MM.1S (cell line): Measurements from ENCODE around the gene PDLIM4.

Source experiments
- DNase-seq: peaks from one replicate; pipeline ENCODE4 v3.0.0-alpha.2; 2015
- H2AFZ ChIP-seq: fragments of 300-600 bp; sonication (generic); 2 replicates; pipeline ENCODE4 v1.6.0; 2016; ENCODE audit warnings: antibody characterized with exemption, low read length
- H3F3A ChIP-seq: fragments of 300-600 bp; sonication (generic); 2 replicates; pipeline ENCODE4 v1.6.1; 2016; ENCODE audit warnings: mild to moderate bottlenecking, antibody characterized with exemption, low read length, moderate library complexity, mixed read lengths; ENCODE audit not compliant: insufficient read depth
- H3K27ac ChIP-seq: fragments of 300-600 bp; sonication (generic); 2 replicates; pipeline ENCODE4 v1.5.1; 2016; ENCODE audit warnings: mild to moderate bottlenecking, low read length
- H3K27me3 ChIP-seq: fragments of 300-600 bp; sonication (generic); replicated peaks from 2 replicates; pipeline ENCODE4 v1.6.0; 2016; ENCODE audit warnings: low read length; ENCODE audit not compliant: insufficient read depth
- H3K36me3 ChIP-seq: fragments of 300-600 bp; sonication (generic); replicated peaks from 2 replicates; pipeline ENCODE4 v1.6.1; 2016; ENCODE audit warnings: mild to moderate bottlenecking, low read length, mixed read lengths; ENCODE audit not compliant: insufficient read depth
- H3K4me1 ChIP-seq: fragments of 300-600 bp; sonication (generic); 2 replicates; pipeline ENCODE4 v1.6.1; 2016; ENCODE audit warnings: low read length, mixed read lengths
- H3K4me2 ChIP-seq: fragments of 300-600 bp; sonication (generic); 2 replicates; pipeline ENCODE4 v1.6.0; 2016; ENCODE audit warnings: low read depth, low read length
- H3K4me3 ChIP-seq: fragments of 300-600 bp; sonication (generic); 2 replicates; pipeline ENCODE4 v1.5.1; 2016; ENCODE audit warnings: low read length, mixed read lengths
- H3K79me2 ChIP-seq: fragments of 300-600 bp; sonication (generic); 2 replicates; pipeline ENCODE4 v1.6.1; 2016; ENCODE audit warnings: mixed run types, low read length, mixed read lengths
- H3K9ac ChIP-seq: fragments of 300-600 bp; sonication (generic); 2 replicates; pipeline ENCODE4 v1.6.1; 2016; ENCODE audit warnings: low read length, mixed read lengths
- H3K9me2 ChIP-seq: fragments of 300-600 bp; sonication (generic); replicated peaks from 2 replicates; pipeline ENCODE4 v1.6.1; 2016; ENCODE audit warnings: mild to moderate bottlenecking, low read length, mixed read lengths; ENCODE audit not compliant: insufficient read depth
- H3K9me3 ChIP-seq: fragments of 300-600 bp; sonication (generic); replicated peaks from 2 replicates; pipeline ENCODE4 v1.6.1; 2016; ENCODE audit warnings: mild to moderate bottlenecking, low read length, mixed read lengths; ENCODE audit not compliant: insufficient read depth
- H4K20me1 ChIP-seq: fragments of 300-600 bp; sonication (generic); 2 replicates; pipeline ENCODE4 v1.6.1; 2016; ENCODE audit warnings: mild to moderate bottlenecking, low read length, moderate library complexity, mixed read lengths; ENCODE audit not compliant: insufficient read depth
- CTCF ChIP-seq: fragments of 300-600 bp; sonication (generic); IDR thresholded peaks from 2 replicates; pipeline ENCODE4 v1.5.1; 2016; ENCODE audit warnings: antibody characterized with exemption, low read length, mixed read lengths
- EZH2 ChIP-seq: fragments of 300-600 bp; sonication (generic); optimal IDR thresholded peaks from 2 replicates; pipeline ENCODE3; 2017; ENCODE audit warnings: low read depth, mild to moderate bottlenecking, antibody characterized with exemption, low read length, mixed read lengths
- EZH2phosphoT487 ChIP-seq: fragments of 300-600 bp; sonication (generic); IDR thresholded peaks from 2 replicates; pipeline ENCODE4 v1.6.1; 2018; ENCODE audit warnings: antibody characterized with exemption, low read length

PDLIM4 gene

GRCh38 chr5:132238901-132239500 is 18.5 kb upstream of the PDLIM4 start:
- Histone ChIP-seq H3K4me2 (no peak overlapping the region), H3K4me1 (no peaks in the 10 kb centered on the region), H3K9ac (no peak overlapping the region), H3K4me3 (no peak overlapping the region), H2AFZ (no peak overlapping the region), H3K36me3 (no peaks in the 10 kb centered on the region), H3F3A (no peaks in the 10 kb centered on the region), H3K9me2 (no peaks in the 10 kb centered on the region), H3K27ac (no peak overlapping the region), H3K9me3 (no peaks in the 10 kb centered on the region), H3K27me3 (no peaks in the 10 kb centered on the region), H4K20me1 (no peaks in the 10 kb centered on the region), H3K79me2 (no peaks in the 10 kb centered on the region)
- no peak for DNase-seq
- TF ChIP-seq EZH2phosphoT487 = no peak
- no peak for TF ChIP-seq CTCF
- no peak for TF ChIP-seq EZH2

- Histone ChIP-seq H2AFZ (no peak overlapping the region), H3K9me3 (no peaks in the 10 kb centered on the region), H3F3A (no peaks in the 10 kb centered on the region), H3K27ac (no peak overlapping the region), H3K9ac (no peak overlapping the region), H4K20me1 (no peaks in the 10 kb centered on the region), H3K4me2 (no peak overlapping the region), H3K79me2 (no peaks in the 10 kb centered on the region), H3K36me3 (no peaks in the 10 kb centered on the region), H3K4me1 (no peaks in the 10 kb centered on the region), H3K4me3 (no peak overlapping the region), H3K27me3 (no peaks in the 10 kb centered on the region), H3K9me2 (no peaks in the 10 kb centered on the region)
- DNase-seq = no peak
- TF ChIP-seq EZH2phosphoT487 (no peak), CTCF (no peak), EZH2 (no peak)
Measured at GRCh38 chr5:132239776-132240175, 17.7 kb upstream of the PDLIM4 start.

- H4K20me1 ChIP-seq = no peaks in the 10 kb centered on the region
- no peaks in the 10 kb centered on the region for H3K9me2 ChIP-seq
- no peak for DNase-seq
- no peaks in the 10 kb centered on the region for H3K4me1 ChIP-seq
- H3K4me2 ChIP-seq = no peak overlapping the region
- H3K36me3 ChIP-seq = no peaks in the 10 kb centered on the region
- H2AFZ ChIP-seq = no peak overlapping the region
- TF ChIP-seq EZH2 = no peak
- TF ChIP-seq EZH2phosphoT487 = no peak
- no peak for TF ChIP-seq CTCF
- H3K27me3 ChIP-seq = no peaks in the 10 kb centered on the region
- no peaks in the 10 kb centered on the region for H3F3A ChIP-seq
- H3K9ac ChIP-seq = no peak overlapping the region
- H3K27ac ChIP-seq = no peak overlapping the region
- H3K79me2 ChIP-seq = no peaks in the 10 kb centered on the region
- H3K4me3 ChIP-seq = no peak overlapping the region
- no peaks in the 10 kb centered on the region for H3K9me3 ChIP-seq
Measured at GRCh38 chr5:132243366-132243977, 14.0 kb upstream of the PDLIM4 start.
